NCI-H82 treated with DMSO at 0.1 percent for 48 hours (cell line): Measurements from ENCODE around the gene BCL7A.

Experiments
- DNase-seq: peaks from one replicate; lab custom pipeline; 2025; ENCODE audit not compliant: unreplicated experiment; lab: John Stamatoyannopoulos, UW

BCL7A gene

GRCh38 chr12:121996945-121997612 lies 24.6 kb upstream of the BCL7A start:
- DNase-seq = no peak

- DNase-seq = no peak
These were observed 20.0 kb upstream of the BCL7A start for GRCh38 chr12:122001466-122002209.

- no peak for DNase-seq
These were observed 17.8 kb upstream of the BCL7A start for GRCh38 chr12:122003651-122004611.

GRCh38 chr12:122004633-122005071 lies 17.0 kb upstream of the BCL7A start:
- DNase-seq = no peak

- no peak for DNase-seq
These were observed 16.4 kb upstream of the BCL7A start for GRCh38 chr12:122005252-122005776.

- no peak for DNase-seq
These were observed 15.3 kb upstream of the BCL7A start for GRCh38 chr12:122006186-122006926.

GRCh38 chr12:122009741-122010140 lies 11.9 kb upstream of the BCL7A start:
- no peak for DNase-seq

- DNase-seq = no peak
These were observed 9.5 kb upstream of the BCL7A start for GRCh38 chr12:122012184-122012583.

GRCh38 chr12:122013136-122013535 lies 8.5 kb upstream of the BCL7A start:
- DNase-seq = no peak

- DNase-seq = no peak
These were observed 7.7 kb upstream of the BCL7A start for GRCh38 chr12:122013791-122014590.

- DNase-seq = no peak
These were observed 6.9 kb upstream of the BCL7A start for GRCh38 chr12:122014781-122015180.

GRCh38 chr12:122018457-122018856 lies 3.2 kb upstream of the BCL7A start:
- no peak for DNase-seq

- DNase-seq = no peak
These were observed 2.7 kb upstream of the BCL7A start for GRCh38 chr12:122018937-122019336.

- DNase-seq = no peak
These were observed 890 bp upstream of the BCL7A start for GRCh38 chr12:122020795-122021192.

GRCh38 chr12:122021193-122021821 lies 377 bp upstream of the BCL7A start:
- DNase-seq = no peak

- no peak for DNase-seq
These were observed 982 bp downstream of the BCL7A start for GRCh38 chr12:122022393-122023338.

- peak; percentile 60 for DNase-seq
These were observed 1.9 kb downstream of the BCL7A start for GRCh38 chr12:122023339-122024131.
